HG03175 (cell line): ENCODE data around the gene TMEM131L.
"Not testable (repeated sequence)": the region's sequence is repeated elsewhere in the genome, so short reads cannot be mapped to it uniquely, and the experiment has no call there.

Source experiments
- ATAC-seq: cut with Tn5 transposase; IDR thresholded peaks from one replicate; pipeline ENCODE4 v1.9.1; 2021; ENCODE audit warnings: mild to moderate bottlenecking, moderate library complexity; ENCODE audit not compliant: unreplicated experiment

TMEM131L gene, protein sequence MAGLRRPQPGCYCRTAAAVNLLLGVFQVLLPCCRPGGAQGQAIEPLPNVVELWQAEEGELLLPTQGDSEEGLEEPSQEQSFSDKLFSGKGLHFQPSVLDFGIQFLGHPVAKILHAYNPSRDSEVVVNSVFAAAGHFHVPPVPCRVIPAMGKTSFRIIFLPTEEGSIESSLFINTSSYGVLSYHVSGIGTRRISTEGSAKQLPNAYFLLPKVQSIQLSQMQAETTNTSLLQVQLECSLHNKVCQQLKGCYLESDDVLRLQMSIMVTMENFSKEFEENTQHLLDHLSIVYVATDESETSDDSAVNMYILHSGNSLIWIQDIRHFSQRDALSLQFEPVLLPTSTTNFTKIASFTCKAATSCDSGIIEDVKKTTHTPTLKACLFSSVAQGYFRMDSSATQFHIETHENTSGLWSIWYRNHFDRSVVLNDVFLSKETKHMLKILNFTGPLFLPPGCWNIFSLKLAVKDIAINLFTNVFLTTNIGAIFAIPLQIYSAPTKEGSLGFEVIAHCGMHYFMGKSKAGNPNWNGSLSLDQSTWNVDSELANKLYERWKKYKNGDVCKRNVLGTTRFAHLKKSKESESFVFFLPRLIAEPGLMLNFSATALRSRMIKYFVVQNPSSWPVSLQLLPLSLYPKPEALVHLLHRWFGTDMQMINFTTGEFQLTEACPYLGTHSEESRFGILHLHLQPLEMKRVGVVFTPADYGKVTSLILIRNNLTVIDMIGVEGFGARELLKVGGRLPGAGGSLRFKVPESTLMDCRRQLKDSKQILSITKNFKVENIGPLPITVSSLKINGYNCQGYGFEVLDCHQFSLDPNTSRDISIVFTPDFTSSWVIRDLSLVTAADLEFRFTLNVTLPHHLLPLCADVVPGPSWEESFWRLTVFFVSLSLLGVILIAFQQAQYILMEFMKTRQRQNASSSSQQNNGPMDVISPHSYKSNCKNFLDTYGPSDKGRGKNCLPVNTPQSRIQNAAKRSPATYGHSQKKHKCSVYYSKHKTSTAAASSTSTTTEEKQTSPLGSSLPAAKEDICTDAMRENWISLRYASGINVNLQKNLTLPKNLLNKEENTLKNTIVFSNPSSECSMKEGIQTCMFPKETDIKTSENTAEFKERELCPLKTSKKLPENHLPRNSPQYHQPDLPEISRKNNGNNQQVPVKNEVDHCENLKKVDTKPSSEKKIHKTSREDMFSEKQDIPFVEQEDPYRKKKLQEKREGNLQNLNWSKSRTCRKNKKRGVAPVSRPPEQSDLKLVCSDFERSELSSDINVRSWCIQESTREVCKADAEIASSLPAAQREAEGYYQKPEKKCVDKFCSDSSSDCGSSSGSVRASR (N-terminal part only)

DNA sequence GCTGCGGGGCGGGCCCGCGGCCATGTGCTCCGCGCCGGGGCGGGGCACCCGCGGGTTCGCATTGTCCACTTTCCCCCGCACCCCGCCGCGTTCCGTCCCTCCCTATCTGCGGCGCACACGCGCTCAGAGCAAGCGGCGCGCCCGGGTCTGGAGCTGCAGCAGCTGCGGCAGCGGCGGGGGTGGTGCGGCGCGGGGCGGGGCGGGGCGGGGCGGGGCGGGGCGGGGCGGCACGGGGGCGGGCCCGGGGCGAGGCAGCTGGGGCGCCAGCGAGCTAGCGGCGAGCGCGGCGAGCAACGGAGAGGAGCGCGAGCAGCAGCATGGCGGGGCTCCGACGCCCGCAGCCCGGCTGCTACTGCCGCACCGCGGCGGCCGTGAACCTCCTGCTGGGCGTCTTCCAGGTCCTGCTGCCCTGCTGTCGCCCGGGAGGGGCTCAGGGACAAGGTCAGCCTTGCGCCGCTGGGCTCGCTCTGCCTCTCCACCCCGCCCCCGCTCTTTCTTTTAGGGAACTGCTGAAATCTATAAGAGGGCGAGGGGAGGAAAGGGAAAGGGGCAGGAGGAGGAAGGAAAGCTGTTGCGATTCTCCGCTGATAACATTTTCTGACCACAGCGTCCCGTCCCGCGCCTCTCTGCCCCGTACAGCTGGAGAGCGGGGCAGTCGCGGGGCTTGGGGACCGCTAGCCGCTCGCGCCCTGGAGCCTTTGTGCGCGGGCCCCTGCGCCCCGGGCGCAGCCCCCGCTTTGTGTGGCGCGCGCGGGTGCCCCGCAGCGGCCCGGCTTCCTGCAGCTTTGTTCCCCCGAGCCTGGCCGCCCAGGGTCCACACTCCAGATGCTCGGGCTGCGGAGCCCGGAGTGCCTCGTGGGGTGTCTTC lies at the start of gene TMEM131L:
Gene TMEM131L (plus strand): TSS at position 280 of the 868 bp plus-strand sequence. CDS start 38 bp downstream, at position 318.
- ATAC-seq = peak; percentile 51

DNA sequence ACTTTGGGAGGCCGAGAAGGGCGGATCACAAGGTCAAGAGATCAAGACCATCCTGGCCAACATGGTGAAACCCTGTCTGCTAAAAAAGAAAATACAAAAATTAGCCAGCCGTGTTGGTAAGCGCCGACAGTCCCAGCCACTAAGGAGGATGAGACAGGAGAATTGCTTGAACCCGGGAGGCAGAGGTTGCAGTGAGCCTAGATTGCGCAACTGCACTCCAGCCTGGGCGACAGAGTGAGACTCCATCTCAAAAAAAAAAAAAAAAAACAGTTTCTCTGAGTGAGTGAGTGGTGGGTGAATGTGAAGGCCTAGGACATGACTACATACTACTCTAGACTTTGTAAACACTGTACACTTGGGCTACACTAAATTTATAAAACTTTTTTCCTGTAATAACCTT lies 49.7 kb upstream of the TMEM131L start:
- not testable (repeated sequence) for ATAC-seq

DNA sequence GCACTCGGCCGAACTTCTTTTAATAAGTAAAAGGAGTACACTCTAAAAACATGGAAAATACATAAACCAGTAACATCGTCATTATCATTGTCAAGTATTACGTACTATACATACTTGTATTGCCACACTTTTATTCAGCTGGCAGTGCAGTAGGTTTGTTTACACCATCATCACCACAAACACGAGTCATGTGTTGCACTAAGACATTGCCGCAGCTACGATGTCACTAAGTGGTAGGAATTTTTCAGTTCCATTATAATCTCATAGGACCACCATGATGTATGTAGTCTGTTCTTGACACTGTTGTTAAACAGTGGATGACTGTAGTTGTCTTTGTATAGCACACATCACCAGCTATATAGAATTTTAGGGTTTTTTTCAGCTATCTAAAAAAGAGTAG lies 48.0 kb upstream of the TMEM131L start:
- ATAC-seq = no peak

DNA sequence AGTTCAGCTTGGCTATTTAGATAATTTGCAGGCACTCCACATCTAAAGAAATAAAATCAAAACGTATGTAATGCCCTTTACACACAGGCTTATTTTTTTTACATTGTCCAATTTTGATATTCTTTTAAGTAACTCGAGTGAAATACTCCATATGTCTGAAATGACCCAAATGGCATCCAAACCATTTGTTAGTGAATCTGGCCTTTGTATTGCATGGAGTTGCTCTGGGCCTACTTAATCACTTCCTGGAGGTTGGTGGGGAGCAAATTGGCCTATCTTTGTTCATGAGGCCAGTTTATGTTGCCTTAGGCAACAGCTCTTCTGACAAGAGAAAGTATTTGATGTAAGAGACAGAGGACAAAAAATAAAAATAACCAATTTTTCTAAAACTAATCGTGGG lies 47.6 kb upstream of the TMEM131L start:
- ATAC-seq = no peak

DNA sequence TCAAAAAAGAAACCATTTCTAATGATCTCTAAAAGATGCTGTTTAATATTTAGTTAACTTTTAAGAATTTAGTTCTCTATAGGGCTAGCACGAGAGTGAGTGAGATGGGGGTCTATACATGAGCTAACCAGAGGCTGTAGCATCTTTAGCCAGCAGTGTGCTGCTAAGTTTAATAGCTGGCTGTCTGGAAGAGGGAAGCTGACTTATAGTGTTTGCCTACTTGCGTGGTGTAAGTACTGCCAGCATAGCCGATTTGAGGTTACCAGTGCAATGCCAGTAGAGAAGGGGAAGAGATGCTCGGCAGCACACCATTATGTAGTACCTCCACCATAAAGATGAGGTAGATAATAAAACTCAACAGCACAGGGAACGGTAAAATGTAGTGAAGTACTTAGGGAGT lies 47.1 kb upstream of the TMEM131L start:
- ATAC-seq = no peak

DNA sequence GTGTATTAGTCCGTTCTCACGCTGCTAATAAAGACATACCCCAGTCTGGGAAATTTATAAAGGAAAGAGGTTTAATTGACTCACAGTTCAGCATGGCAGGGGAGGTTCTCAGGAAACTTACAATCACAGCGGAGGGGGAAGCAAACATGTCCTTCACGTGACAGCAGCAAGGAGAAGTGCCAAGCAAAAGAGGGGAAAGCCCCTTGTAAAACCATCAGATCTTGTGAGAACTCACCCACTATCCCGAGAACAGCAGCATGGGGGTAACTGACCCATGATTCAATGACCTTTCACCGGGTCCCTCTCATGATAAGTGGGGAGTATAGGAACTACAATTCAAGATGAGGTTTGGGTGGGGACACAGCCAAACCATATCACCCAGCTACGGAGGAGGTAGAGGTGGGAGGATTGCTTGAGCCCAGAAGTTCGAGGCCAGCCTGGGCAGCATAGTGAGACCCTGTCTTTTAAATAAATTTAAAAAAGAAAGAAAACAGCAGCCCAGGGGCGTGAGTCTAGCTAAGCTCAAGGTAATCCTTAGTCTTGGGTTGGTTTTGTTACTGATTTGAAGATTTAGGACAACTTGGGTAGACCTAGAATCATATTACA lies 46.4 kb upstream of the TMEM131L start:
- ATAC-seq = no peak

DNA sequence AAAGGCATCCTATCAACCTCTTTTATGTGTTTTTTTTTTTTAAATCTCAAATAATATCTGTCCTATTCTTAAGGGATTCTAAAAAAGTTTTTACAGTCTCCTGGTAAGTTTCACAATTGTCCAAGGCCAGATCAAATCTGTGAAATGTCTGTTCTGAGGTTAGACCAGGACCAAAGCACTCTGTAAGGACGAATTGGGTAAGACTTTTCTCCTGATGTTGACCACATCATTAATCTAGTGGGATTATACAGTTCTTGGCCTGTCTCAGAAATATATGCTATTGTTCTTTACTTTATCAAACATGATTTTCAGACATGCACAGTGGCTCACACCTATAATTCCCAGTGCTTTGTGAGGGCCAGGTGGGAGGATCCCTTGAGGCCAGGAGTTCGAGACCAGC lies 45.8 kb upstream of the TMEM131L start:
- ATAC-seq = no peak

DNA sequence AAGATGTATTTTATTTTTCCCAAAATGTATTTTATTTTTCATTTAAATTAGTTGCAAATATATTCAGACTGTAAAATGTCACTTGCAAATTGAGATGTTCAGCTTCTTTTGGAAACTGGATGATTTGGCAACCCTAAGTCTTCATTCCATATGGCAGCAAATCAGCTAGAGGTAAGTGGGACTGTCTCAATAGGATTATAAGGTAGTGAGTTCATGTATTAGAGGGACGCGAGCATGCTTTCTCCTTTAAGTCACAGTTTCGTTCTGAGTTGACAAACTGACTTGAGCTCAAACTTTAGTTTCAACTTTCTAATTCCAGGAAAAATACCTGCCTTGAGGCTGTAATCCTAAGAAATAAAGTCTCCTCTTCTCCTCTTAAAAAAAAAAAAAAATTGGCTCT lies 44.2 kb upstream of the TMEM131L start:
- peak; percentile 67 for ATAC-seq

DNA sequence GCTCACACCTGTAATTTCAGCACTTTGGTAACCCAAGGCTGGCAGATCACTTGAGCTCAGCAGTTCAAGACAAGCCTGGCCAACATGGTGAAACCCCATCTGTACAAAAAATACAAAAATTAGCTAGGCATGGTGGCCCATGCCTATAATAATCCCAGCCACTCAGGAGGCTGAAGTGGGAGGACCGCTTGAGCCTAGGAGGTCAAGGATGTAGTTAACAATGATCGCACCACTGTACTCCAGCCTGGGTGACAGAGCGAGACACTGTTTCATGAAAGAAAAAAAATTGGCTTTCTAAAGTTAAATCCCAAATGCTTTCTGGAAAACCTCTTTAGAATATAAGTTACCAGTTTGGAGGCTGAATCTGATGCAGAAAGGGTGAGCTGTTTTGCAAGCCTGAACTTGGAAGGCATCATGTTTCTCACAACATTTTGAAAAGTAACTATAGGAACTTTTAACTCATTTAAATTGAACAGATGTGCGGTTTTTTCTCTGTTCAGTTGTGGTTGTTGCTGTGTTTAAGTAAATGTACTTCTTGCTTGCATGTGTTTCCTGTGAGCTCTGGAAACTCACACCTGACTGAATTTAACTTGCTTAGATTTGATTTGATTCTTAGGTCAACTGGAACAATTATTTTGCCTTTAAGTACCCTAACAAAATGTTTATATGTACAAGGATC lies 39.8 kb upstream of the TMEM131L start:
- no peak for ATAC-seq

DNA sequence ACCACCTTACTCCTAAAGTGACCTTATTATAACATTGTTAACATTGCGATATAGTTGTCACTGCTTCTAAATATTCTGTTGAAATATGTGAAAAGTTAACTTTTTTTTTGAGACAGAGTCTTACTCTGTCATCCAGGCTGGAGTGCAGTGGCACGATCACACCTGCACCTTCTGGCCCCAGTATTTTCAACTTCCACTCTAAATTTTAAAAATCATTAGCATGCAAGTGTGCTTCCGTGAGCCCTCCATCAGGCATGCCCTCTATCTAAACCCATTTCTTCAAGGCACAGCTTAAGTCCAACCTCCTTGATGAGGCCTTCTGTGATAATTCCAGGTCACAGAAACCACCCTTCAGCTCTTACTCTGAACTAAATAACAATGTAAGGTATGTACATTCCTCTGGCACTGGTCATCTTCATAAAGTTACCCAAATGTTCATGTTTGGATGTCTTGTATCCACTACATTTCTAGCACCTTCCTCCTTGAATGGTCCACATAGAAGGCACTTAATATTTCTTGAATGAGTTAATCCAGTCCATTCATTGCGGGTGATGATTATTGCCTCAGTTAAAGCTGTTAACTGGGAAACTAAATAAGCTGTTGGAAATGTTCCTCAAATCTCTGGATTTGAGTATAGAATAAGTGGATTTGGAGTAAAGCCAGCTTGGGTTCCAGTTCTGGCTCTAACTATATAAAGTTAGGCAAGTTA lies 38.6 kb upstream of the TMEM131L start:
- no peak for ATAC-seq

DNA sequence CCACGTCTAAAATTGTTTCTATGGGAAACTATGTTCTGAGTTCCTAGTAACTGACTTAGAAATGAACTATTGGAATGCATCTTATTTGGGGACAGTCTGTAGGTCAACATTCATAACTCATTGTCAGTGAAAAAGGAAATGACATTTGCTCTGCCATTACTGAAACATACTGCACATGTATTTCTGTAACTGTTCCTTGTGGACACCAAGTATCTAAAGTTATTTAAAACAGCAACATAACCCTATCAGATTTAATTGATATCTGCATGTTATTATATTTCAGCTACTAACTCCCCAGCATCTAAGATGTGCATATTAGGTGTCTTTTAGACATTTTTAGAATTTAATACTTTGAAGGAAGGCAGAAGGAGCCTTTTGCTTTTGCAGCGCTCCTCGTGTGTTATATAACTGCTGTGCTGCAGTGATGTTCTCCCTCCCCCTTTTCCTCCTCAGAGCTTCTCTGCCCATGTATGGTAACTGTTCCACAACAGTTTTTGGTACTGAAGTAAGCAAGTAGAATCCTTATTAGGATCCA lies 37.2 kb upstream of the TMEM131L start:
- no peak for ATAC-seq

DNA sequence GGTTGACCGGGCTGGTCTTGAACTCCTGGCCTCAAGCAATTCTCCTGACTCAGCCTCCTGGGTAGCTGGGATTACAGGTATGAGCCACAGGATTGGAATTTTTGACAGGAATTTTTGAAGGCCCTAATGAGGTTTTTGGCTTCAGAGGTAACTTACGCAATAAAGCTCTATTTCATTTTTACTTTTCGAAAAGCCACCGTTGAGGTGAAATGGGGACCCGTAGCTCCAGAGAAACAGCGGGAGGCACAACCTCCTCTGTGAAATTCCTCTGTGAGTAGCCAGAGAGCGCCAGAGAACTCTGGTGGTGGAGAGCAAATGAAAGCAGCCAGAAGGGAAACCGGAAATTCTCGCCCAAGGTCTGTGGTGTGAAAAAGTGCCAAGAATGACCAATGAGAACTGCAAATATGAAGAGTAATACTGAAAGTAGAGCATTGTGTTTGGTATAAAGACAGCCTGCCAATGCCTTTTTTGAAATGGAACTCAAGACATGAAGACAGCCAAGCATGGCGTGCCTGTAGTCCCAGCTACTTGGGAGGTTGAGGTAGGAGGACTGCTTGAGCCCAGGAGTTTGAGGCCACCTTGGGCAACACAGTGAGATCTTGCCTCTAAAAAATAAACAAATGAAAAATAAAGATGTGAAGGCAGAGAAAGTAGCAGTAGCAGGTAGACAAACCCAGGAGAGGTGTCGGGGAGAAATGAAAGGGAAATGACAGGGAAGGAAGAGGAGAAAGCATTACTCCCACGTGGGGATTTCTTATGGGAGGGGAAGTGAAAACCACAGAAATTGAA lies 33.0 kb upstream of the TMEM131L start:
- peak; percentile 95 for ATAC-seq

DNA sequence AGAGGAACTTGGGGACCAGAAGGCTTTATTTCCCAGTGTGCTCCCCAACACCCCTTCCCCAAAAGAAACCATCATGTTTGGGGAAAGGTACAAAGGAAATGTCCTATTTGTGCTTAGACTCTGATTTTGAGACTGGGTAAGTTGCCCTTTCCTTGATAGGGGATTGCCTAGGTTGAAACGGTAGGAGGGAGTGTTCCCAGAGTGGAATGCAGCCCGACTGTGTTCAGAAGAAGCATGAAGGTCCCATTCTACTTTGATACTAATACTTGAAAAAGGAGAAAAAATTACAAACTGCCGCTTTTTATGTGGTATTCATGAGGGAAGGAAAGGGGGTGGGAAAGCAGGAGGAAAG lies 32.4 kb upstream of the TMEM131L start:
- no peak for ATAC-seq

DNA sequence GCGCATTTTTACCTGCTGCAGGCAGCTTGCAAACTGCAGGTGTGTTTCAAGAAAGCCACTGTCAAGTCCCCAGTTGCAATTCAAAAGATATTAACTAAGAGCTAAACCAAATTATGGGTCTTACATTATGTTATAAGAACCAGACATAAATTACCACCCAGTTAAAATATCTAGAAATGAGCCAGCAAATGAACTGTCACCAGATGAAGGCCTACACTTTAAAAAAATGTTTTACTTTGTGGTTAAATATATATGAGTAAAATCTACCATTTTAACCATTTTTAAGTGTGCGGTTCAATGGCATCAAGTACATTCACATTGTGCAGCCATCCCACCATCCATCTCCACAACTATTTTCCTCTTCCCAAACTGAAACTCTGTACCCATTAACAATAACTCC lies 32.0 kb upstream of the TMEM131L start:
- ATAC-seq = no peak

DNA sequence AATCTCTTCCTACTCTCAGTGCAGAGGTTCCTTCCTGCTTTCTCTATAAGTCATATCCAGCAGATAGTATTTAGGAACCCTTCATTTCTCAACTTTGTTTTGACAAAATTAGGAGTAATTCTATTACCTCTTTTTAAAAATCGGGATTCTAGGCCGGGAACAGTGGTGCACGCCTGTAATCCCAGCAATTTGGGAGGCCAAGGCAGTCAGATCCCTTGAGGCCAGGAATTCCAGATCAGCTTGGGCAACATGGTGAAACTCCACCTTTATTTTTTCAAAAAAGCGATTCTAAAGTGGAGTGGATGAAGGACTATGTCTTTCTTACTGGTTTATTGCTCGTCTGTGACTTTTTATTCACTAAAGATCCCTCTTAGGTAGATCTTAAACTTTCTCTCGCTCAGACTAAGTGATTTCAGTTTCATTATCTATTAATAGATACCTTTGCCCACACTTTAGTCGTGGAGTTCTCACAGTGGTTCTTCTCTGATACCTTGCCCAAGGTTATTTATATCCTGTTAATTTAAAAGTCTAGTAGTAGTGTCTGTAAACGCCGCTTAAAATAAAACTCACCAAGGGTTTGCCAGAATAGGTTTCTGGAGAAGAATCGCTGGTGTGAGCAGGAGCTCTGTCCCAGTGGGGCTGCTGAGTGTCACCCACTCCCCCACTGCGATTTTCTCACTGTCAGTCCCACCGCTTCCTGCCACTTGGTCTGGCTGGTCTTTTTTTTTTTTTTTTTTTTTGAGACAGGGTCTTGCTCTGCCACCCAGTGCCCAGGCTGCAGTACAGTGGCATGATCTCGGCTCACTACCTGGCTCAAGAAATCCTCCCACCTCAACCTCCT lies 27.0 kb upstream of the TMEM131L start:
- ATAC-seq = peak; percentile 82

DNA sequence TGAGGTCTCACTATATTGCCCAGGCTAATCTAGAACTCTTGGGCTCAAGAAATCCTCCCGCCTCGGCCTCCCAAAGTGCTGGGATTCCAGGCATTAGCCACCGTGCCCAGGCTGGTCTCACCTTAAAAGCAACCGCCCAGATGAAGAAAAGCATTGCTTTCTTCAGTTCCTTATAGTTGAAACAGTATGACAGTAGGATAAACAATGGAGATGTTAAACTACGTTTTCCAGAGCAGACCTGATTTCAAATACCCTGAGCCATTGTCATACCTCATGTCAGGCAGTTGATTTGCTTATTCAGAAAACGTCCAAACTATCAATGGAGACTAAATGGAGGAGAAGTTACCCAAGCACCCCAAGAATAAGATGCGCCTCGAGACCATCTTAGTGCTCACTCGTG lies 26.3 kb upstream of the TMEM131L start:
- ATAC-seq = peak; percentile 3

DNA sequence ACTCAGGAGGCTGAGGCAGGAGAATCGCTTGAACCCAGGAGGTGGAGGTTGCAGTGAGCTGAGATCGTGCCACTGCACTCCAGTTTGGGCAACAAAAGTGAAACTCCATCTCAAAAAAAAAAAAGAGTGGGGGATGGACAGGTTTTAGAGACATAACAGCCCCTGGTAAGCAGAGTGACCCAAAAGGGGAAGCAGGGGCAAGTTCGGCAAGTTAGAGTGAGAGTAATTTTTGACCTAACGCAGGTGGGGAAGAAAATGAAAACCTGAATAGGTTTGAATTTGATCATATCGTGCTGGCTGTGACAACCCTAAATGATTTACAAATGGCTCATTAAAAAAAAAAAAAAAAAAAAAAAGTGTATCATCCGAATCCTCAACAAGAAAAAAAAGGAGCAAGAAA lies 25.7 kb upstream of the TMEM131L start:
- ATAC-seq = peak; percentile 28
